Common myeloid progenitor, CD34-positive (primary cell): ENCODE measurements around the gene XYLT2.
A peak's percentile ranks its signal among the peaks of the same experiment; 100 is the strongest.

Experiments
- CTCF ChIA-PET: fragments of 350-600 bp; sonication (Branson Sonifier 250); formaldehyde crosslinking; loops from one replicate; lab custom pipeline; 2021; ENCODE audit warnings: antibody characterized with exemption; lab: Charles Lee
- POLR2A ChIA-PET: fragments of 350-600 bp; sonication (Branson Sonifier 250); formaldehyde crosslinking; loops from one replicate; lab custom pipeline; 2021; ENCODE audit warnings: antibody characterized with exemption; lab: Charles Lee
- DNase-seq, 3 donors: peaks; one replicate each; pipeline versions ENCODE4 v3.0.0 to v3.0.0-alpha.2; 2013
- H3K27ac ChIP-seq, 2 experiments: 1 replicate in 1 of 2; 2 replicates in 1 of 2; pipeline ENCODE4 v1.7.0; 2013; ENCODE audit warnings: inconsistent platforms in 2 of 2, low read length in 2 of 2, mild to moderate bottlenecking in 2 of 2, low read depth in 1 of 2, moderate library complexity in 1 of 2; ENCODE audit not compliant: severe bottlenecking in 2 of 2, insufficient read depth in 1 of 2, poor library complexity in 1 of 2
- H3K27me3 ChIP-seq, 5 experiments: replicated peaks in 2 of 5; 1 replicate in 3 of 5; 2 replicates in 2 of 5; pipeline versions ENCODE4 v1.6.1 to v1.7.0; 2013; ENCODE audit warnings: low read length in 4 of 5, mild to moderate bottlenecking in 2 of 5, moderate library complexity in 2 of 5, inconsistent platforms in 1 of 5; ENCODE audit not compliant: insufficient read depth in 5 of 5, control insufficient read depth in 4 of 5
- H3K36me3 ChIP-seq, 4 experiments: 1 replicate in 2 of 4; 2 replicates in 2 of 4; pipeline versions ENCODE4 v1.6.1 to v1.7.0; 2013; ENCODE audit warnings: low read length in 3 of 4, control low read depth in 1 of 4, mild to moderate bottlenecking in 1 of 4; ENCODE audit not compliant: control insufficient read depth in 4 of 4, insufficient read depth in 4 of 4
- H3K4me1 ChIP-seq, 4 experiments: 1 replicate in 3 of 4; 2 replicates in 1 of 4; pipeline versions ENCODE4 v1.6.1 to v1.7.1; 2013; ENCODE audit warnings: low read length in 3 of 4, mild to moderate bottlenecking in 3 of 4, control low read depth in 1 of 4, inconsistent platforms in 1 of 4, moderate library complexity in 1 of 4; ENCODE audit not compliant: control insufficient read depth in 4 of 4, insufficient read depth in 4 of 4; ENCODE audit errors: control extremely low read depth in 1 of 4
- H3K4me3 ChIP-seq, 7 experiments: 1 replicate in 4 of 7; 2 replicates in 3 of 7; pipeline versions ENCODE4 v1.5.1 to v1.7.0; 2013; ENCODE audit warnings: mild to moderate bottlenecking in 7 of 7, low read length in 6 of 7, moderate library complexity in 6 of 7, inconsistent platforms in 2 of 7, low read depth in 2 of 7, control low read depth in 1 of 7; ENCODE audit not compliant: insufficient read depth in 4 of 7, control insufficient read depth in 1 of 7; ENCODE audit errors: extremely low read depth in 1 of 7
- H3K9me3 ChIP-seq, 5 experiments: 1 replicate in 4 of 5; 2 replicates in 1 of 5; pipeline versions ENCODE4 v1.6.1 to v1.7.1; 2013; ENCODE audit warnings: low read length in 4 of 5, mild to moderate bottlenecking in 2 of 5, inconsistent platforms in 1 of 5, low read depth in 1 of 5, moderate library complexity in 1 of 5; ENCODE audit not compliant: control insufficient read depth in 4 of 5, insufficient read depth in 2 of 5; ENCODE audit errors: control extremely low read depth in 1 of 5
- WGBS: methylation state at CpG from one replicate; pipeline ENCODE4 v1.1.5; 2013; ENCODE audit not compliant: insufficient coverage; 5-methylcytosine and 5-hydroxymethylcytosine counted together

XYLT2 gene

DNA sequence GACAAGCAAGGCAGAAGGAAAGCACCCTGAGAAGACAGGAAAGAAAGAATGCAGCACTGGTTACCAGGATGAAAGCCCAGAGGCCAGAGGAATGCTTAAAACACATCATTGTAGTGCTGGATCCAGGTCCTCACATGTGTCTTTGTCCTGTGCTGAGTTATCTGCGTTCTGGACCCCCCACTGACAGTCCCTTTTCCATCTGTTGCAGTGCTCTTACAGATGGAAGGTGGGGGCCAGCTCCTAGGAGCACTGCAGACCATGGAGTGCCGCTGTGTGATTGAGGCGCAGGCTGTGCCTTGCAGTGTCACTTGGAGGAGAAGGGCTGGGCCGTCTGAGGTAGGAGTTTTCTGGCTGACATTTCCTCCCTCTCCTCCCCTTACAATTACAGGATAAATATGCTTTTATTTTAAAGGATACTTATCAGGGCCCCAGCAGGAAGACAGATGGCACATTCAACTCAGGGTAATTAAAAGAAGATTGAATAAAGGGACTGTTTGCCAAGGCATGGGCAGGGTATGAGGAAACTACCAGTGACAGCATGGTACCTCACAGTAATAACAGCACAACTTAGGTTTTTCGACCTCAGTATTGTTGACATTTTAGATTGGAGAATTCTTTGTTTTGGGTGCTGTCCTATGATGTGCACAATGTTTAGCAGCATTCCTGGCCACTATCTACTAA, 30.1 kb downstream of the XYLT2 start:
- Histone ChIP-seq H3K27ac (no peak overlapping the region), H3K4me3 (no peak overlapping the region), H3K36me3 (peaks cover 2 to 47% (median 28%) of the 10 kb centered on the region in 4 experiments), H3K4me1 (peaks cover 4 to 19% (median 15%) of the 10 kb centered on the region in 4 experiments), H3K9me3 (no peaks in the 10 kb centered on the region), H3K27me3 (no peaks in the 10 kb centered on the region)
- DNase-seq: no peak
- CTCF ChIA-PET: interaction anchor here (2.6 kb wide), 1 partner anchor 14 kb away, joined by 12 read pairs; no protein-coding TSS in a partner anchor
- WGBS: 100% methylated on average over 2 of the region's 5 CpGs
- POLR2A ChIA-PET: no interaction called here

DNA sequence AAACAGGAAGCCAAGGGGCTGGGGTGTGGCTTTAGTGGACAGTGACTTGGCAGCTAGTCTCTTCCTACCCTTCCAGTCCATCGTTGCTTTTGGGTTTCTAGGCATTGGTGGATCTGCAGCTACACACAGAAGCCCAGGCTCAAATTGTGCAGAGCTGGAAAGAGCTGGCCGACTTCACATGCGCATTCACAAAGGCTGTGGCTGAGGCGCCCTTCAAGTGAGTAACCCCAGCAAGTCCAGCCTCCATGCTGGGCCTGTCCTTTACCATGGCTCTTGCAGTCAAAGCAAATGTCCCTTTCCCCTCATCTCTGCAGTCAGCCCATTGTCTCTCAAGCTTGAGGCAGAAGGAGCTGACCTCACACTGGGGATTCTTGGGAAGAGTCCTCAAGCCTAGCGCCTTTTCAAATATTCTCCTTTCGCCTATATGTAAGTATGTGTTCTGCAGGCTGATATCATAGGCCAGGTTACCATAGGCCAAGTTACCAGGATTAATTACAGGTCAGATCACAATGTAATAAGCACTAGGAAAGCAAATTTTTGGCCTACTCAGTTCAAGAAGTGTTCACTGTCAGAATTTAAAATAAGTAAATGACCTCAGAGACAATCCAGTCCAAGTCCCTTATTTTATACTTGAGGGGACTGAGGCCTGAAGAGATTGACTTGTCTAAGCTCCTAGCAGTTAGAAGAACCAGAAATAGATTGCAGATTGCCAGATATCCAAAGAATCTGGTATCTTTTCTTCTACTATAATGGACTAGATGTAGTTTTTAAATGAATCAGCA, 33.6 kb downstream of the XYLT2 start:
- POLR2A ChIA-PET: no interaction called here
- CTCF ChIA-PET: interaction anchor here (1.5 to 9.9 kb wide), 2 partner anchors 9 to 16 kb away, joined by 3 to 79 read pairs; partner anchors contain the start of gene LRRC59
- Histone ChIP-seq H3K27ac (no peak overlapping the region), H3K4me3 (no peak overlapping the region), H3K4me1 (no peaks in the 10 kb centered on the region), H3K27me3 (no peaks in the 10 kb centered on the region), H3K9me3 (no peaks in the 10 kb centered on the region), H3K36me3 (peaks cover 13 to 78% (median 57%) of the 10 kb centered on the region in 4 experiments)
- DNase-seq: no peak
- 90% methylated on average over 4 of the region's 6 CpGs for WGBS

DNA sequence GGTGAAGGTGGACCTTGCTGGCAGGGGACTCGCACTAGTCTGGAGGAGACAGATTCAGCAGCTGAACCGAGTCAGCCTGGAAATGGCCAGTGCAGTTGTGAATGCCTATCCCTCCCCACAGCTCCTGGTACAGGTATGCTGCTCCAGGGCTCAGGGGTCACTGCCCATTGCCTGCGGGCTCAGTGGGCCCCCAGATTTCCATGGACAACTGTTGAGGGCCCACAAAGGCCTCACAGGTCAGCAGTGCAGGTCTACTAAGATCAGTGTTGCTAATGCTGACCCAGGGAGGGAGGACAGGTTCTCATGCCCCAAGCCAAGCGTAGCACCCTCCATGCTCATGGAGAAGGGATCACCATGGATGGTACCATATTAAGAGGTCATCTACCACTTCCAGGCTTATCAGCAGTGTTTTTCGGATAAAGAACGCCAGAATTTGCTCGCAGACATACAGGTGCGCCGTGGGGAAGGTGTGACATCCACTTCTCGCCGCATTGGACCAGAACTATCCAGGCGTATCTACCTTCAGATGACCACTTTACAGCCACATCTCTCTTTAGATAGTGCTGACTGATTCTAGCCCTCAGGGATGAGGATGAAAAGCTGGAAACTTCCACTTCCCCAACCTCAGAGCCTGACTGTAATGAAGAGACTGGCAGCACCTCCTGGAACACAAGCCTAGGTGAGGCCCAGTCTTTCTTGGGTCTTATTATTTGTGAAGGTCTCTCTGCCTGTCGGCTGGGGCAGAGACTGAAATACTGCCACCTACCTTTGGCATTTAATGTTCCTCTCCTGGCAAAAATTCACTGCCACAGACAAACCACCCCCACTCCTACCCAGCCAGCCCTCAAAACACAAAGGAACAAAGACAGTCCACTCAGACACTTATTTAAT, 34.7 kb downstream of the XYLT2 start:
- no peak overlapping the region for H3K4me3 ChIP-seq
- peak in 2 of 3 donors; percentile 33 to 34 for DNase-seq
- H3K27ac ChIP-seq: no peak overlapping the region
- H3K27me3 ChIP-seq: no peaks in the 10 kb centered on the region
- POLR2A ChIA-PET: interaction anchor here (0.6 kb wide), 1 partner anchor 22 kb away, joined by 3 read pairs; no protein-coding TSS in a partner anchor
- H3K4me1 ChIP-seq: no peaks in the 10 kb centered on the region
- peaks cover 13 to 85% (median 61%) of the 10 kb centered on the region in 4 experiments for H3K36me3 ChIP-seq
- whole genome bisulfite sequencing: 89% methylated on average over 13 of the region's 13 CpGs
- no peaks in the 10 kb centered on the region for H3K9me3 ChIP-seq
- CTCF ChIA-PET: interaction anchor here (1.3 to 9.9 kb wide), 4 partner anchors 10 to 25 kb away, joined by 3 to 79 read pairs (median 8); partner anchors contain the start of gene LRRC59

DNA sequence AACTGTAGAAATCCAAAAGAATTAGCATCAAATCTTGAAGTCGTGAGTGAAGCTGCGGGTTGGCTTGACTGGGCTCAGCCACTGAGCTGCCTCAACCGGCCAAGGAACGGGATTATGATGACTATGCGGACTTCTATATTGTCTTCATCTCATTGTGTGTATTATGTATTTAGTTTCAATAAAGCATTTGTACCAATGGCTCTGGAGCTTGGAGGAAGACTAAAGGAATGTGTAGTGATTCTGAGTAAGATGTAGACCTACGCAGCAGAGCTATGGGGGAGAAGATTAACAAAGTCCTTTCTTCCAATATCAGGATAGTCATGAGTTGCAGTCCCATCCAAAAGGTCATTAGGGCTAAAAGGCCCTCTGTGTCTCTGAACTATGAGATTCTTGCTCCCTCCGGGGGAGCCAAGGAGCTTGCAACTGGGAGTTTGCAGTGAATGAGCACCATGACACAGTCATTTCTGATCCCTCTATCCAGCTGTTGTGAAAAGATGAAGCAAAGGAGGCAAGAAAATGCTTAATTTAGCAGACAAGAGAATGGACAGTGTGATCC, 35.4 kb downstream of the XYLT2 start:
- Histone ChIP-seq H3K27me3 (no peaks in the 10 kb centered on the region), H3K4me3 (no peak overlapping the region), H3K4me1 (no peaks in the 10 kb centered on the region), H3K27ac (no peak overlapping the region), H3K9me3 (no peaks in the 10 kb centered on the region), H3K36me3 (peaks cover 16 to 84% (median 62%) of the 10 kb centered on the region in 4 experiments)
- no CpG with 5 or more reads among the region's 7 CpGs for WGBS
- ChIA-PET CTCF (interaction anchor here (1.3 to 9.9 kb wide), 5 partner anchors 11 to 32 kb away, joined by 3 to 79 read pairs (median 4); partner anchors contain the start of gene LRRC59), POLR2A (no interaction called here)
- no peak for DNase-seq

DNA sequence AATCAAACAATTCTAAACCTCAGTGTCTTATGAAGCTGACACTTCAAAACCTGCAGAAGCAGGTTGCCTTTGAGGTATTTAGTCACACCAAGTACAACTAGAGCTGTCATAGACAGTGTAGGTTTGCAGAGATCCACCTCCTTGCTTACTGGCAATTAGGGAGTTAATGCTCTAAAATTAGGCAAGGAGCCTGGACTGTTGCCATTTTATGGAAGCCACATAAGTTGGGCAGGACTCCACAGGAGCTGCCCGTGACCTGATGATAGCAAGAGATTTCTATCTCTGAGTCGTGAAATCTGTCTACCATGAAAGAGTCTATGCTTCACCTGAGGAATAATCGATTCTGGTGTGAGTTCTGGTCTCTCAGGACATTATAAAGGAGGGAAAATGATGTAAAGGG, 36.0 kb downstream of the XYLT2 start:
- Histone ChIP-seq H3K27me3 (no peaks in the 10 kb centered on the region), H3K4me1 (no peaks in the 10 kb centered on the region), H3K4me3 (no peak overlapping the region), H3K27ac (no peak overlapping the region), H3K9me3 (no peaks in the 10 kb centered on the region), H3K36me3 (peaks cover 20 to 84% (median 67%) of the 10 kb centered on the region in 4 experiments)
- POLR2A ChIA-PET: no interaction called here
- no peak for DNase-seq
- 74% methylated on average over 3 of the region's 3 CpGs for WGBS
- CTCF ChIA-PET: interaction anchor here (1.2 to 9.9 kb wide), 5 partner anchors 13 to 33 kb away, joined by 3 to 79 read pairs (median 5); partner anchors contain the start of gene LRRC59

DNA sequence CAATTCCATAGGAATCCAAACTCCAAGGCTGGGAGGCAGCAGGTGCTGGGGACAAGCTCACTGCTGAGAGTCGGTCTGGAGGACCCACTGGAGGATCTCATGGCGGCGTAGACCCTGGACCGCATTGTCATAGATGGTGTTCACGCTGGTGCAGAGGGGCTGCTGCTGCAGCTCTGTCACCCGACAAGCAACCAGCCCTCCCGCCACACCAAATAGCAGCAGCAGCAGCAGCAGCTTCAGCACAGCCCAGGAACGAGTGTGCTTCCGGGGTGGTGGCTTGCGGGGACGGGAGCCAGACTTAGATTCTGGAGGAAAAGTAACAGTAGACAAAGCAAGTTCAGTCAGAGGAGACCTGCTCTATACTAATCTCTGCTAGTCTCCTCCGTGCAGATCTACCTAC, 37.0 kb downstream of the XYLT2 start:
- H3K4me1 ChIP-seq: no peaks in the 10 kb centered on the region
- H3K27me3 ChIP-seq: no peaks in the 10 kb centered on the region
- no peak for DNase-seq
- no peak overlapping the region for H3K4me3 ChIP-seq
- H3K36me3 ChIP-seq: peaks cover 29 to 94% (median 77%) of the 10 kb centered on the region in 4 experiments
- 100% methylated on average over 12 of the region's 12 CpGs for WGBS
- no peak overlapping the region for H3K27ac ChIP-seq
- ChIA-PET POLR2A (no interaction called here), CTCF (interaction anchor here (1.2 to 9.9 kb wide), 2 partner anchors 12 to 15 kb away, joined by 5 to 79 read pairs; partner anchors contain the start of gene LRRC59)
- no peaks in the 10 kb centered on the region for H3K9me3 ChIP-seq
